Transverse colon (tissue), 3 donors: Measurements from ENCODE around the gene CCDC167.

Experiments
- POLR2A ChIP-seq: fragments of 450-650 bp; IDR thresholded peaks from one replicate; pipeline ENCODE4 v1.6.1; 2016; ENCODE audit warnings: antibody characterized with exemption, mild to moderate bottlenecking, moderate library complexity
- TF ChIP-seq, protein P1 (sequence below), 5 experiments: fragments of 200-600 bp in 3 of 5; fragments of 450-650 bp in 2 of 5; sonication (generic) in 3 of 5; IDR thresholded peaks; 1 replicate in 2 of 5; 2 replicates in 3 of 5; pipeline ENCODE4 v1.5.1; 2016 to 2017; ENCODE audit warnings: antibody characterized with exemption in 5 of 5, inconsistent platforms in 3 of 5, mild to moderate bottlenecking in 2 of 5, moderate library complexity in 1 of 5

DNA sequence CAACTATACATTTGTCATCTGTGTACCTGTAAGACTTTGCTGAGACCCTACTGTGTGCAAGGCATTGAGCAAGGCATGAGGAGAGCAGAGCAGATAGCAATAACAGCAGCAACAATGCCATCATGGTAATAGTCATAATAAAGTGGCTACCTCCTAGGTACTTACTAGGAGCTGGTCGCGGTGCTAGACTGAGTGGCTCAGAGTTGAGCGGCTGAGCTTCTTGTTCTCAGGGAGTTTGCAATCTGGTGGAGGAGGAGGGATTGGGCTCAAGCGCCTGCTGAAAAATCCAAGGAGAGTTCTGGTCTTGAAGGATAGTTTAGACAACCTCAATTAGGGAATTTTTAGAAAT, 25.3 kb upstream of the CCDC167 start:
- TF ChIP-seq, protein P1, sequence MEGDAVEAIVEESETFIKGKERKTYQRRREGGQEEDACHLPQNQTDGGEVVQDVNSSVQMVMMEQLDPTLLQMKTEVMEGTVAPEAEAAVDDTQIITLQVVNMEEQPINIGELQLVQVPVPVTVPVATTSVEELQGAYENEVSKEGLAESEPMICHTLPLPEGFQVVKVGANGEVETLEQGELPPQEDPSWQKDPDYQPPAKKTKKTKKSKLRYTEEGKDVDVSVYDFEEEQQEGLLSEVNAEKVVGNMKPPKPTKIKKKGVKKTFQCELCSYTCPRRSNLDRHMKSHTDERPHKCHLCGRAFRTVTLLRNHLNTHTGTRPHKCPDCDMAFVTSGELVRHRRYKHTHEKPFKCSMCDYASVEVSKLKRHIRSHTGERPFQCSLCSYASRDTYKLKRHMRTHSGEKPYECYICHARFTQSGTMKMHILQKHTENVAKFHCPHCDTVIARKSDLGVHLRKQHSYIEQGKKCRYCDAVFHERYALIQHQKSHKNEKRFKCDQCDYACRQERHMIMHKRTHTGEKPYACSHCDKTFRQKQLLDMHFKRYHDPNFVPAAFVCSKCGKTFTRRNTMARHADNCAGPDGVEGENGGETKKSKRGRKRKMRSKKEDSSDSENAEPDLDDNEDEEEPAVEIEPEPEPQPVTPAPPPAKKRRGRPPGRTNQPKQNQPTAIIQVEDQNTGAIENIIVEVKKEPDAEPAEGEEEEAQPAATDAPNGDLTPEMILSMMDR (IDR thresholded peaks at IDR 0.05), result no peak
- TF ChIP-seq POLR2A, result no peak
